Measurements from ENCODE around the gene SLC13A5.

Gene SLC13A5

DNA sequence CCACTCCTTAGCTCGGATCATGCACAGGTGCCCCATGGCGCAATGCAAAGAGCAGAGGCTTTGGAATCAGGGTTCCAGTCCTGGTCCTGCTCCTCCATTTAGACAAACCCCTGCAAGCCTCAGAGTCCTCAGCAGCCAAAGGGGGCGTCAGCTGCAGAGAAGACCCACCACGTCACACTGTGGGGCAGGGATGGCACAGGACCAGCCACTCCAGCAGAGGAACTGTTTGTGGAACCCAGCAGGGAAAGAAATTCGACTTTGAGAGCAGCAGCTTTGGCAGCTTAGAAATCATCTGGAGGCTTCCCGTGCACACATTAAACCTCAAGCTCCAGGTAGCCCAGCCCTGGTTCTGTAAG lies 36.4 kb downstream of the SLC13A5 start:
- no peaks in the 10 kb centered on the region for H3K79me2 ChIP-seq (ENCODE audit: control insufficient read depth, insufficient read depth, low read length, unreplicated experiment)
- H2AFZ ChIP-seq (ENCODE audit: low read length, unreplicated experiment): no peak overlapping the region
- H3K4me3 ChIP-seq (ENCODE audit: low read depth, low read length): no peak overlapping the region
- H3K27ac ChIP-seq (ENCODE audit: low read depth, low read length): no peak overlapping the region
- no peaks in the 10 kb centered on the region for H3K36me3 ChIP-seq (ENCODE audit: insufficient read depth, low read length)
- peaks cover 47% of the 10 kb centered on the region for H3K27me3 ChIP-seq (ENCODE audit: insufficient read depth, low read length)
- no peaks in the 10 kb centered on the region for H3K4me1 ChIP-seq (ENCODE audit: control insufficient read depth, insufficient read depth, low read length, unreplicated experiment)

DNA sequence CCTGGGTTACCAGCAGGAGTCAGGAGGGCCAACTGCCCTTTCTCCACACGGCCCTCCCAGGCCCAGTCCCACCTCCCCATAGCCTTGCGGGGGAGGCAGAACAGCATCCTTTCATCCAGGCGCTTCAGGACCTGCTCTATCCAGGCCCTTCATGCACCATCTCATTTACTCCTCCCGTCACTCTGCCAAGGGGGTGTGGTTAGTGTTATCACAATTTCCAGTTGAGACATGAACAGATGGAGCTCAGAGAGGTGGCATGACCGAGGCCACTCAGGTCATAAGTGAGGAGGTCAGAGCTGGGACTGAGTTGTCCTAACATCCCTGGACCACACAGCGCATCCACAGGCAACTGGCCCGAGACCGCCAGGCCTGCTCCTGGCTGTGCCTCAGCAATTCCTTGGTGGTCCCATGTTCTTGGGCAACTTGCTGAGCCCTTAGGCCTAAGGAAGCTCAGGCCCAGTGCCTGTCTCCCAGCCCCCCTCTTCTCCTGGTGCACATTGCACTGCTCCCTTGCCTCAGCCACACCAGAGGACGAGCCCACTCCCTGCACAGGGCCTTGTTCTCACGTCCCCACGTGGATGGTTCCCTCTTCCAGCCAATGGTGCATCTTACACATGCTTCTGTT lies 37.9 kb downstream of the SLC13A5 start:
- H3K4me3 ChIP-seq (ENCODE audit: low read depth, low read length): no peak overlapping the region
- H3K4me1 ChIP-seq (ENCODE audit: control insufficient read depth, insufficient read depth, low read length, unreplicated experiment): no peaks in the 10 kb centered on the region
- H3K79me2 ChIP-seq (ENCODE audit: control insufficient read depth, insufficient read depth, low read length, unreplicated experiment): no peaks in the 10 kb centered on the region
- H3K36me3 ChIP-seq (ENCODE audit: insufficient read depth, low read length): no peaks in the 10 kb centered on the region
- no peak overlapping the region for H3K27ac ChIP-seq (ENCODE audit: low read depth, low read length)
- H2AFZ ChIP-seq (ENCODE audit: low read length, unreplicated experiment): no peak overlapping the region
- H3K27me3 ChIP-seq (ENCODE audit: insufficient read depth, low read length): peaks cover 43% of the 10 kb centered on the region

DNA sequence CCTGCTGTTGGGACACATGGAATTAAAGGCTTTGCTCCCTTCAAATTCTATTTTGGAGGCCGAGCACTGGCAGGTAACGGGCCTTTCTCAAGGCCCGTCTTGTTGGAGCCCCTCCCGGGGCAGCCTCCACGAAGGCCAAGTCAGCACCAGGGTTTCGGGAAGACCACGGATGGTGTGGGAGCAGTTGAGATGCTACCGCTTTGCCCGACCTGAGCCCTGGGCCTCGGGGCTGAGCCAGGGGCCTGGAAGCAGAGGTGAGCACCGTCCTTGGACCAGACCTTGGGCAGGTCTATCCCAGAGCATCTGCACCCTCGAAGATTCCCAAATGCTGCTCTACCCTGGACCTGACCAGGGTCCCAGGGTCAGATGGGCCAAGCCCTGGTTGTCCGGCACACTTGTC lies 38.6 kb downstream of the SLC13A5 start:
- no peaks in the 10 kb centered on the region for H3K36me3 ChIP-seq (ENCODE audit: insufficient read depth, low read length)
- H2AFZ ChIP-seq (ENCODE audit: low read length, unreplicated experiment): no peak overlapping the region
- H3K27me3 ChIP-seq (ENCODE audit: insufficient read depth, low read length): peaks cover 43% of the 10 kb centered on the region
- H3K4me1 ChIP-seq (ENCODE audit: control insufficient read depth, insufficient read depth, low read length, unreplicated experiment): no peaks in the 10 kb centered on the region
- H3K4me3 ChIP-seq (ENCODE audit: low read depth, low read length): no peak overlapping the region
- H3K79me2 ChIP-seq (ENCODE audit: control insufficient read depth, insufficient read depth, low read length, unreplicated experiment): no peaks in the 10 kb centered on the region
- H3K27ac ChIP-seq (ENCODE audit: low read depth, low read length): no peak overlapping the region

- no peaks in the 10 kb centered on the region for H3K36me3 ChIP-seq (ENCODE audit: insufficient read depth, low read length)
- no peak overlapping the region for H3K4me3 ChIP-seq (ENCODE audit: low read depth, low read length)
- peaks cover 23% of the 10 kb centered on the region; the same call in 1 of the 2 replicates for H3K27me3 ChIP-seq (ENCODE audit: insufficient read depth, low read length)
- no peaks in the 10 kb centered on the region for H3K4me1 ChIP-seq (ENCODE audit: control insufficient read depth, insufficient read depth, low read length, unreplicated experiment)
- no peak overlapping the region for H3K27ac ChIP-seq (ENCODE audit: low read depth, low read length)
- H3K79me2 ChIP-seq (ENCODE audit: control insufficient read depth, insufficient read depth, low read length, unreplicated experiment): no peaks in the 10 kb centered on the region
- H2AFZ ChIP-seq (ENCODE audit: low read length, unreplicated experiment): no peak overlapping the region
These were observed 41.7 kb downstream of the SLC13A5 start for GRCh38 chr17:6671431-6671830.

DNA sequence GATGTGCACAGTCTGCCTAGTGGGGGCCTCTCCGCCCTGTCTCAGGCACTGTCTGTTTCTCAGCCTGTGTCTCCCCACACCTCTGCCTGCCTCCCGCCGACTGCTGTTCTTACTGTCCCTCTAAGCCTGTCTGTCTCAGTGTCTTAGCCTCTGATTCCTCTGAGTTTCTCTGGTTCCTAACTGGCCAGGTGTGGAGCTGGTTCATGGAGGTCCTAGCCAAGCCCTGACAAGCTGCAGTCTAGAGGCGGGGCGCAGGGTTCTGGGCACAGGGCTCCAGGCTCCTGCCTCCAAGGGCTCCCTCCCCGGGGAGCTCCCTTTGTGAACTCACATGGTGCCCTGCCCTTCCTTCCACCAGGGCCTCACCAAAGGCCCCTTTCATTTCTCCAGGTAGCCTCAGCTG lies 42.2 kb downstream of the SLC13A5 start:
- no peak overlapping the region for H3K27ac ChIP-seq (ENCODE audit: low read depth, low read length)
- H3K4me3 ChIP-seq (ENCODE audit: low read depth, low read length): no peak overlapping the region
- H3K27me3 ChIP-seq (ENCODE audit: insufficient read depth, low read length): peaks cover 19% of the 10 kb centered on the region; the same call in 1 of the 2 replicates
- no peaks in the 10 kb centered on the region for H3K79me2 ChIP-seq (ENCODE audit: control insufficient read depth, insufficient read depth, low read length, unreplicated experiment)
- H3K36me3 ChIP-seq (ENCODE audit: insufficient read depth, low read length): no peaks in the 10 kb centered on the region
- H3K4me1 ChIP-seq (ENCODE audit: control insufficient read depth, insufficient read depth, low read length, unreplicated experiment): no peaks in the 10 kb centered on the region
- H2AFZ ChIP-seq (ENCODE audit: low read length, unreplicated experiment): no peak overlapping the region

DNA sequence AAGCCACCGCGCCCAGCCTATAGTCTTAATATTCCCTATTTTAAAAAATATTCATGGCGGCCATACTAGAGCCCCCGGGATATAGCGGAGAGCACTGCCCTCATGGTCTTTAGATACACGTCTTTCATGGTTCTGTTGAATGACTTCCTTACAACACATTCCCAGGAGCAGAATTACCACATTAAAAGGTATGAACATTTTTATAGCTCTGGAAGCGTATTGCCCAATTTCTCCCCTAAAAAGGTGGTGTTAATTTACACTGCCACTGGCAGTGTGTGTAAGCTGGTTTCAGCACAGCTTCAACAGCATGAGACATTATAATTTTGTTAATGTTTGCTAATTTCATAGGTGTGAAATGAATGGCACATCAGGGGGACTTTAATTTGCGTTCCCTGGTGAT lies 42.6 kb downstream of the SLC13A5 start:
- no peak overlapping the region for H3K27ac ChIP-seq (ENCODE audit: low read depth, low read length)

GRCh38 chr17:6669479-6670212 lies 43.5 kb downstream of the SLC13A5 start:
- Histone ChIP-seq H3K4me3 (ENCODE audit: low read depth, low read length) (no peak overlapping the region), H3K27me3 (ENCODE audit: insufficient read depth, low read length) (peaks cover 15% of the 10 kb centered on the region; the same call in 1 of the 2 replicates), H2AFZ (ENCODE audit: low read length, unreplicated experiment) (no peak overlapping the region), H3K4me1 (ENCODE audit: control insufficient read depth, insufficient read depth, low read length, unreplicated experiment) (no peaks in the 10 kb centered on the region), H3K79me2 (ENCODE audit: control insufficient read depth, insufficient read depth, low read length, unreplicated experiment) (no peaks in the 10 kb centered on the region), H3K27ac (ENCODE audit: low read depth, low read length) (no peak overlapping the region), H3K36me3 (ENCODE audit: insufficient read depth, low read length) (no peaks in the 10 kb centered on the region)

More for the DNA sequence above, 42.6 kb downstream of the SLC13A5 start:
- Histone ChIP-seq H3K4me3 (ENCODE audit: low read depth, low read length) (no peak overlapping the region), H2AFZ (ENCODE audit: low read length, unreplicated experiment) (no peak overlapping the region), H3K79me2 (ENCODE audit: control insufficient read depth, insufficient read depth, low read length, unreplicated experiment) (no peaks in the 10 kb centered on the region), H3K27me3 (ENCODE audit: insufficient read depth, low read length) (peaks cover 16% of the 10 kb centered on the region; the same call in 1 of the 2 replicates), H3K4me1 (ENCODE audit: control insufficient read depth, insufficient read depth, low read length, unreplicated experiment) (no peaks in the 10 kb centered on the region), H3K36me3 (ENCODE audit: insufficient read depth, low read length) (no peaks in the 10 kb centered on the region)

DNA sequence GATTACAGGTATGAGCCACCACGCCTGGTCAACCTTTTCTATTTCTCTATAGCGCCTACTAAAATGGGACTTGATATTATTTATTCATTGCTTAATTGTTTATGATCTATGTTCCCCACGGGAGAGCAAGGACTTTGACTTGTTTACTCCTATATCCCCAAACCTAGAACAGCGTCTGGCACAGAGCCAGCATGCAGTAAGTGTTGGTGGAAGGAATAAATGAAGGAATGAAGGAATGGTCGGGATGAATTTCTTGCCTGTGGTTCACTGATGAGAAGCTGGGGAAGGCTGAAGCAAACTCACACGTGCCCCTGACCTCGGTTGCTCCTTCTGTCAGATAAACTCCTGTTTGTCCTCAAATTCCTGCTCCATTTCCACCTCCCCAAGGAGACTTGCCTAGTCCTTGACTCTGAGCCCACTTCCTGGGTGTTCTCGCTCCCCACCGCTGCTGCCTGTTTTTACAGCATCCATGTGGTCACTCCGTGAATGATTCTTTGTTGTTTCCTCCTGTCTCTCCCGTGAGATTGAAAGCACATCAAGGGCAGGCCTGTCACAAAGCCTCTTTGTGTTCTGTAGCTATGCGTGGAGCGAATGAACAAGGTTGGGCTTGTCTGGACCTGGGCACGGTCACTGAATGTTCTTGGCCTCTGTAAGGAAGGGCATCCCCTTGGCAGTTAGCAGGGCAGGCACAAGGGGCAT lies 44.3 kb downstream of the SLC13A5 start:
- no peak overlapping the region for H2AFZ ChIP-seq (ENCODE audit: low read length, unreplicated experiment)
- no peak overlapping the region for H3K4me3 ChIP-seq (ENCODE audit: low read depth, low read length)
- H3K36me3 ChIP-seq (ENCODE audit: insufficient read depth, low read length): no peaks in the 10 kb centered on the region
- H3K79me2 ChIP-seq (ENCODE audit: control insufficient read depth, insufficient read depth, low read length, unreplicated experiment): no peaks in the 10 kb centered on the region
- H3K27ac ChIP-seq (ENCODE audit: low read depth, low read length): no peak overlapping the region
- no peaks in the 10 kb centered on the region for H3K4me1 ChIP-seq (ENCODE audit: control insufficient read depth, insufficient read depth, low read length, unreplicated experiment)
- H3K27me3 ChIP-seq (ENCODE audit: insufficient read depth, low read length): peaks cover 15% of the 10 kb centered on the region; the same call in 1 of the 2 replicates

DNA sequence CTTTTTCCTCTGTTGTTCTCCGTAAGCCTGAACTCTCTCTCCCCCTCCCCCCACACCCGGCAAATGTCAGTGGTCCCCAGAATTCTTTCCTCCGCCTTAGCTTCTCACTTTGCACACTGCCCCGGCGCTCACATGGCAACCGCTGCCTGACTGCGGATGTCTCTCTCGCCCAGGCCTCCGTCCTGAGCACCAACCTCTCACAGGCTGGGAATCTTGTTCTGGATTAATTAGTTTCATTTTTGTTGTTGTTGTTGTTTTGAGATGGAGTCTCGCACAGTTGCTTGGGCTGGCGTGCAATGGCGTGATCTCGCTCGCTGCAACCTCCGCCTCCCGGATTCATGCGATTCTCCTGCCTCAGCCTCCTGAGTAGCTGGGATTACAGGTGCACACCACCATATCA lies 45.0 kb downstream of the SLC13A5 start:
- Histone ChIP-seq H3K4me3 (ENCODE audit: low read depth, low read length) (no peak overlapping the region), H3K27me3 (ENCODE audit: insufficient read depth, low read length) (peaks cover 15% of the 10 kb centered on the region; the same call in 1 of the 2 replicates), H3K27ac (ENCODE audit: low read depth, low read length) (no peak overlapping the region), H3K4me1 (ENCODE audit: control insufficient read depth, insufficient read depth, low read length, unreplicated experiment) (no peaks in the 10 kb centered on the region), H2AFZ (ENCODE audit: low read length, unreplicated experiment) (no peak overlapping the region), H3K79me2 (ENCODE audit: control insufficient read depth, insufficient read depth, low read length, unreplicated experiment) (no peaks in the 10 kb centered on the region), H3K36me3 (ENCODE audit: insufficient read depth, low read length) (no peaks in the 10 kb centered on the region)

- no peaks in the 10 kb centered on the region for H3K4me1 ChIP-seq (ENCODE audit: control insufficient read depth, insufficient read depth, low read length, unreplicated experiment)
- no peak overlapping the region for H3K27ac ChIP-seq (ENCODE audit: low read depth, low read length)
- no peak overlapping the region for H3K4me3 ChIP-seq (ENCODE audit: low read depth, low read length)
- H3K79me2 ChIP-seq (ENCODE audit: control insufficient read depth, insufficient read depth, low read length, unreplicated experiment): no peaks in the 10 kb centered on the region
- H2AFZ ChIP-seq (ENCODE audit: low read length, unreplicated experiment): no peak overlapping the region
- peaks cover 16% of the 10 kb centered on the region; the same call in 1 of the 2 replicates for H3K27me3 ChIP-seq (ENCODE audit: insufficient read depth, low read length)
- no peaks in the 10 kb centered on the region for H3K36me3 ChIP-seq (ENCODE audit: insufficient read depth, low read length)
These were observed 45.7 kb downstream of the SLC13A5 start for GRCh38 chr17:6667516-6667915.

All from ACC112 (cell line).